Ishikawa (cell line): ENCODE results near the gene A3GALT2.

Experiments
- CEBPB ChIP-seq: IDR thresholded peaks from 2 replicates; pipeline ENCODE4 v1.6.1; 2012
- CREB1 ChIP-seq: IDR thresholded peaks from 2 replicates; pipeline ENCODE4 v1.6.1; 2012; ENCODE audit warnings: low read depth
- EP300 ChIP-seq: IDR thresholded peaks from 2 replicates; pipeline ENCODE4 v1.6.1; 2012; ENCODE audit warnings: borderline replicate concordance
- FOXM1 ChIP-seq: IDR thresholded peaks from 2 replicates; pipeline ENCODE4 v1.6.1; 2012; ENCODE audit warnings: low read depth, borderline replicate concordance
- MAX ChIP-seq: IDR thresholded peaks from 2 replicates; pipeline ENCODE4 v1.6.1; 2012
- TAF1 ChIP-seq: IDR thresholded peaks from 2 replicates; pipeline ENCODE4 v1.6.1; 2012; ENCODE audit warnings: low read depth, mild to moderate bottlenecking
- TEAD4 ChIP-seq: IDR thresholded peaks from 2 replicates; pipeline ENCODE4 v1.6.1; 2012
- YY1 ChIP-seq: IDR thresholded peaks from 2 replicates; pipeline ENCODE4 v1.6.1; 2012; ENCODE audit warnings: low read depth

- TF ChIP-seq YY1 (no peak), CREB1 (no peak), EP300 (no peak), TEAD4 (no peak), CEBPB (no peak), TAF1 (no peak), MAX (no peak), FOXM1 (no peak)
Measured at GRCh38 chr1:33338440-33339211, 17.7 kb upstream of the A3GALT2 start.
